ACC112 (cell line): ENCODE results near the gene GNLY.

Experiments used
- H2AFZ ChIP-seq: fragments of 200-600 bp; sonication (generic); one replicate; pipeline ENCODE4 v1.6.0; 2017; ENCODE audit warnings: antibody characterized with exemption, low read length; ENCODE audit not compliant: unreplicated experiment
- H3K27ac ChIP-seq: fragments of 200-600 bp; sonication (generic); 2 replicates; pipeline ENCODE4 v1.5.1; 2014; ENCODE audit warnings: low read depth, mild to moderate bottlenecking, antibody characterized with exemption, low read length, moderate library complexity
- H3K27me3 ChIP-seq: fragments of 200-600 bp; sonication (generic); 2 replicates; pipeline ENCODE4 v1.6.1; 2014; ENCODE audit warnings: mild to moderate bottlenecking, antibody characterized with exemption, low read length, moderate library complexity, mixed read lengths; ENCODE audit not compliant: insufficient read depth
- H3K36me3 ChIP-seq: fragments of 200-600 bp; sonication (generic); 2 replicates; pipeline ENCODE4 v1.6.1; 2016; ENCODE audit warnings: mild to moderate bottlenecking, antibody characterized with exemption, low read length, moderate library complexity, mixed read lengths; ENCODE audit not compliant: insufficient read depth
- H3K4me1 ChIP-seq: fragments of 200-600 bp; sonication (generic); one replicate; pipeline ENCODE4 v1.6.1; 2016; ENCODE audit warnings: low read length, mixed read lengths; ENCODE audit not compliant: insufficient read depth, unreplicated experiment, control insufficient read depth
- H3K4me3 ChIP-seq: fragments of 200-600 bp; sonication (generic); 2 replicates; pipeline ENCODE4 v1.5.1; 2014; ENCODE audit warnings: mild to moderate bottlenecking, low read depth, low read length
- H3K79me2 ChIP-seq: fragments of 200-600 bp; sonication (generic); one replicate; pipeline ENCODE4 v1.6.0; 2016; ENCODE audit warnings: low read length; ENCODE audit not compliant: control insufficient read depth, unreplicated experiment, insufficient read depth

GNLY gene

DNA sequence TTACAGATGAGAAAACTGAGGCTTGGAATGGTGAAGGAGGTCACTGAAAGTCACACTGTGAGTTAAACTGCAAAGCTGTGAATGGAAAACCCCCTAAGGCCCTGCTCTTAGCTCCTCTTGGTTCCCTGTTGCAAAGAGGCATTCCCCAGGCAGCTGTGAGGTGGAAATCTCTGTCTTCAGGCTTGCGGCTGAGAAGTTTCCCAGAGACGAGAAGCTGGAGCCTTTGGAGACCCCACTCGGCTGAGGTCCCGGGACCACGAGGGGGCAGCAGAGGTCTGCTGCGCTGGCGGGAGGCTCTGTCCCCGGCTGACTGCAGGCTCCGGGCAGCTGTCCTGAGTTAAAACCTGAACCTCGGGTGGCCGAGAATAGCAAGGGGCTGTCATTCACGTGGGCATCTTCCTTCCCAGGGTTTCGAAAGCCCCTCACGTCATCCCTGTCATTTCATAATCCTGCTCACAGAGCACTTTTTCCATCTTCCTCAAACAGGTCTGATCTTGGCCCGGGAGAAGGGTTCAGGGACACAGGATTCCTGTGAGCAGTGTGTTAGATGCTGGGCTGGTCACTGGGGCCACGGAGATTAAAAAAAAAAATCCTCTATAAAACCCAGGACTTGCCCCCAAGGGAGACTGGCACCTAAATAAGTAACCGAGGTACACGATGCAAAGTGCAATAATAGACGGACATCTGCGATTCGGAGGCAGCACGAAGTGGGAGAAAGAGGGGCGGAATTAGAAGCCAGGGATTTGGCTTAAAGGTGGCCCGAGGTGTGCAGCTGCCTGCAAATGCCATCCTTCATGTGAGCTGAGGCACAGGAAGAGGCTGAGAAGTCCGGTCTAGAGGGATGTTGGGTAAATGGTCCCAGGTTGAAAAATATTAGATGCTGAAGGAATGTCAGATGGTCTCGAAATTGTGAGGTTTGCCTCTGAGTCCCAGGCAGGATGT, 35.0 kb downstream of the GNLY start:
- H3K27me3 ChIP-seq, result no peaks in the 10 kb centered on the region
- no peaks in the 10 kb centered on the region for H3K36me3 ChIP-seq
- H2AFZ ChIP-seq, result no peak overlapping the region
- peak overlapping the region; percentile 1; the same call in 1 of the 2 replicates for H3K27ac ChIP-seq
- H3K4me3 ChIP-seq, result no peak overlapping the region
- peaks cover 3% of the 10 kb centered on the region for H3K4me1 ChIP-seq
- H3K79me2 ChIP-seq, result no peaks in the 10 kb centered on the region

DNA sequence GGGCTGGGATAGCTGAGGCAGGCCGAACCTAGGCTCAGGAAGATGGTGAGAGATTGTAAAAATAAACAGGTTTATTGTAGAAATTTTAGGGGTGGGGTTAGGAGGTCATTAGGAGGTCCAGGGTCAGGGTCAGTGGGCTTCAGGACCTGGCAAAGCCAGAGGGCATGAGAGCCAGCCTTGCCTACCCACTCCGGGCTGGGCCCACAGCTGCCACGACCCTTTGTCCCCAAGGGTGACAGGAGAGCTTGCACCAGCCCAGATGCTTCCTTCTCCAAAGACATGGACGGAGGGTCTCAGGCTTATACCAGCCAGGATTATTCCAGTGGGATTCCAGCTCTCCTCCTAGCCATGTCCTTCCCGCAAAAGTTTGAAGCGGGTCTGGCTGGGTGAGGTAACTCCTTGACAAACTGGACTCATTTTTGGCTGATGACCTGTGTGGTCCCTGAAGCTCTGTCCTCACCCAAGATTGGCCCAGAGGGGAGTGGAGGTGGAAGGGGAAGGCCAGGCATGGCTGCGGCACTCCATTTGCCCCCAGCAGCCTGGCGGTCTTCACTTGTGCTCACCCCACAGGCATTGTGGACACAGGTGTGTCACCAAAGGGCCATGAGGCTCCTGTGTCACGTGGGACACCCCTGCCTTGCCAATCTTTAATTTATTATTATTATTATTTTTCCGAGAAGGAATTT, 35.8 kb downstream of the GNLY start:
- Histone ChIP-seq H3K79me2 (no peaks in the 10 kb centered on the region), H3K4me3 (no peak overlapping the region), H3K27ac (no peak overlapping the region), H3K4me1 (peaks cover 3% of the 10 kb centered on the region), H3K27me3 (no peaks in the 10 kb centered on the region), H3K36me3 (no peaks in the 10 kb centered on the region), H2AFZ (no peak overlapping the region)

DNA sequence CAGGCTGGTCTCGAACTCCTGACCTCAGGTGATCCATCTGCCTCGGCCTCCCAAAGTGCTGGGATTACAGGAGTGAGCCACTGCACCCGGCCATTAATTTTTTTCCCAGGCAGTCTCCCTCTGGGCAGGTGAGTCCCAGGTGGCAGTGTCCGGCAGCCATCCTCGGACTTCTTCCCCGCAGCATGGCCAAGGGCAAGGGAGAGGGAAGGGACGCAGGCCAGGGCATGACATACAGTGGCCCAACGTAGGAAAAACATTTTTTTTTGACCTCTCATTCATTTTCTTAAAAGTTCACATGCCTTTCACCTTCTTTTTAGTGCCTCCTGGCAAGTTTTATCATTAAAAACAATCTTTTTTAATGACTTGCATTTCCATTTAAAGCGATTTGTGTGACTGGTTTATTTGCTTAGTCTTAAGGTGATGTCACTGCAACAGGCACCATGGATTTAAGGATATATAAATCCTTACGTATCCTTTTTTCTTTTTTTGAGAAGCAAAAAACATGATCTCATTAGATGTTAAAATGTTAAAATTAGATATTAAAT, 36.6 kb downstream of the GNLY start:
- Histone ChIP-seq H3K79me2 (no peaks in the 10 kb centered on the region), H3K27ac (no peak overlapping the region), H3K27me3 (no peaks in the 10 kb centered on the region), H3K4me1 (peaks cover 11% of the 10 kb centered on the region), H3K36me3 (no peaks in the 10 kb centered on the region), H2AFZ (no peak overlapping the region), H3K4me3 (no peak overlapping the region)

DNA sequence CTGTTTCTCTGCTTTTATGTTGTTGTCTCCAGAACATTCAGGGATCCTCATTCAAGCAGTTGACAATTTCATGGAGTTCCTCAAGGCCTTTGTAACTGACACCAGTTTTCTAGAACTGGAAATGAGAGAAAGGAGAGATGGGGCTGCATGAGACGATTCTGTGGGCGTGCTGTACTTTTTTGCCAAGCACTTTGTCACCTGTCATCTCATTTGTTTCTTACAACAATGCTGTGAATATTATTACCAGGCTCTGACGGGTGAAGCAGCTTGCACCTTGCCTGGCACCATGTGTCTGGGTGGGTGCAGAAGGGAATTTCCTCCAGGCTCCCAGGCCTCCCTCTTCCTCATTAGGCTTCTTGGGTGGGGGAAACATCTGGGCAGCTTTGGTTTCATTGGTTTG, 37.4 kb downstream of the GNLY start:
- H3K4me1 ChIP-seq, result peaks cover 16% of the 10 kb centered on the region
- H3K79me2 ChIP-seq, result no peaks in the 10 kb centered on the region
- H3K27me3 ChIP-seq, result no peaks in the 10 kb centered on the region
- no peak overlapping the region for H3K4me3 ChIP-seq
- H3K36me3 ChIP-seq, result no peaks in the 10 kb centered on the region
- H2AFZ ChIP-seq, result no peak overlapping the region
- H3K27ac ChIP-seq, result no peak overlapping the region

DNA sequence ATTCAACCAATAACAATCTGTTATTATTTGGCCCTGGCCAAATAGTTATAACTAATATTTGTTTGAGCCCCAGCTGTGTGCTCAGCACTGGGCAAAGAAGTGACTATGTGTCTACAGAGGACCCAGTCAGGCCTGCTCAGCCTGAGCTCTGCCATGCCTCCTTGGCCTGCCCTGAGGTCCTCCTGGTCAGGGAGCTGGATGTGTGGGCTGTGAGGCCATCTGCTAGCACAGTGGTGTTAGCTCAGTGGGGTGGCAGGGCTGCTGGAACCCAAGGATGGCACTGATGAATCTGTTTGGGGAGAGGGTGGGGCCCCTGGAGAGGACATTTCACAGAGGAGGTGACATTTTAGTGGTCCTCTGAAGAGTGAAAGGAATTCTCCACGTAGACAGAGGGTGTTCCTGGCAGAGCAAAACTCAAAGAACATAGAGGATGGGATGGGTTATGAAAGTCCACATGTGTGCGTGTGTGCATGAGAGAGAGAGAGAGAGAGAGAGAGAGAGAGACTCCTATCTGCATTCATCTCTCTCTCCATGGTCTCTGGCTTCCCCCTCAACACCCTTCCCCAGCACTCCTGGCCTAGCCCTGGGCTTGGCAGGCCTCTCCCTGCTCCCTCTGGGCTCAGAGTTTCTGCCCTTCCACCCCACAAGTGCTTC, 38.4 kb downstream of the GNLY start:
- Histone ChIP-seq H3K79me2 (no peaks in the 10 kb centered on the region), H3K27me3 (no peaks in the 10 kb centered on the region), H3K27ac (no peak overlapping the region), H2AFZ (no peak overlapping the region), H3K4me3 (no peak overlapping the region), H3K36me3 (no peaks in the 10 kb centered on the region), H3K4me1 (peaks cover 24% of the 10 kb centered on the region)

DNA sequence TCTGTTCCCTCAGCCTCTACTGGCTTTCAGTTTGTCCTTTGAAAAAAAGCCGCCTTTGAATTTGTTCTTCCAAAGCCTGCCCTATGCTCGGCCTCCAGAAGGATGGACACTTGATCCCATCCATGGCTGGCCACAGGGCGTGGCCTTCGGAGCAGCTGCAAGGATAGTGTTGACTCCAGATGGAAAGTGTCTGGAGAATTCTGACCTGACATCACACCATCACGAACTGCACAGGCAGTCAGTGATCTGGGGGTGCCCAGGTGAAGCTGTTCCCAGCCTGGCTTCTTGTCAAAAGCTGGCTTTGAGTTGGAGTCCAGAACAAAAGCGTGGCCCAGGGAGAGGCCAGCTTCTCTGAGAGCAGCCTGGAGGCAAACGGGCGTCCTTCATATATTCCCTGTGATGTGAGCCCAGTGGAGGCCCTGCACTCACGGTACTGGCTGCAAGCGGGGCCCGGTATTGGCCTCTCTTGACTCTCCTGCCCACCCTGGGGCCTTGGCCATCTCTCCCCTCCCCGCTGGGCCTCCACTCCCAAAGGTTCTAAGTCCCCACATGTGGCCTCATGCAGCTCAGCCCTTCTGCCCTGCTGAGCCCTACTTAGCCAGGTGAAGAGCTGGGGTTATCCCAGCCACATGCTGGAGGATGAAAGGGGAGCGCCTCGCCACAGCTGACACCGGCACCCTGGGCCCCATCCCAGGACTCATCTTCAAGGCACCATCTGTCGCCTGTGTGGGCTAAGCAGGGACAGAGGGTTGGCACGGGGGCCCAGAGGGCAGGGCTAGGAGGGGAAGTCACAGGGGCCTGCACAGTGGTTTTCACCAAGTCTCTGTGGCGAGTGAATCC, 39.2 kb downstream of the GNLY start:
- Histone ChIP-seq H3K4me3 (no peak overlapping the region), H3K79me2 (no peaks in the 10 kb centered on the region), H3K27ac (no peak overlapping the region), H3K4me1 (peaks cover 27% of the 10 kb centered on the region), H3K36me3 (no peaks in the 10 kb centered on the region), H3K27me3 (no peaks in the 10 kb centered on the region), H2AFZ (no peak overlapping the region)

DNA sequence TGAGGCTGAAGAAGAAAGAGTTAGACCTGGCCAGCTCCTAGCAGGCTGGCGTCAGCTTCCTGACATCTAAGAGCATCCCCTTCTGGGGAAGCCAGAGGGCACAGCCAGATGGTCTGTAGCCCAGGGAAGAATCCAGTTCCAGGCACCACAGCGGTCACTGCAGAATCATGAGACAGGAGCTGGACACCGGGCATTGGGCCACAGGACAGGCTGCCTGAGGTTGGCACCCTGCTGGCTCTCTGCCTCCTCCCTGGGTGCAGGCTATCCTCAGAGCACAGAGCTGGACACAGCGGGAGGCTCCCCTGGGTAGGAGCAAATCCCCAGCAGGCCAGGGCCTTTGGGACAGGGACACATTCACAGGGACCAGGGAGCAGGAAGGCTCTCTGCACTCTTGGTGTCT, 39.9 kb downstream of the GNLY start:
- H2AFZ ChIP-seq, result no peak overlapping the region
- H3K27ac ChIP-seq, result no peak overlapping the region
- peaks cover 27% of the 10 kb centered on the region for H3K4me1 ChIP-seq

DNA sequence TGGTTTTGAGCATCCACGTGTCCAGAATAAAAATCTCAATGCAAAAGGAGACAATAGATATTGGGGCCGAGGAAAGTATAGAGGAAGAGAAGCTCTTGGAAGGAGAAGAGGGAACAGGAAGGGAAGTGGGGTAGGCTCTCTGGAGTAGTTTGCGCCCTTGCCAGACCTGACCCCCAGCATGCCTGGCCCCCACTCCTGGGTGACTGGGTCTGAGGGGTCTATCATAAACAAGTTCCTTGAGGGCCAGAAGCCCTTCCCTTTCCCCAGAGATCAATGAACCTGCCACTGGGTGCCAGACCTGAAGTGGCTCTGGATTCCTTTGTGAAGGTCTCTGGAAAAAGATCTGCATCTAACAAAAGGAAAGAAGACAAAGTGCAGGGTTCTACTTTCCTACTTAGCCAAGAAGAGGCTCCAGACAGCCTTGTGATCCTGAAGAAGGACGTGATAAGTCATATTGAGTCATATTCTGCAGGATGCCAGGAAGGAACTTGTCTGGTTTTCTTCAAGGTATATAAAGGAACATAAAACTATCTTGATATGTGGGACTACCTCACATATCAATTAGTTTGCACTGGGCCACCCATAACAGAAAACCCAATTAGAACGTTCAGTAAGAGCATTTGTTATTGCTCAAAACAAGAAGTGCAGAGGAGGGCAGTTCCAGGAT, 40.9 kb downstream of the GNLY start:
- Histone ChIP-seq H3K79me2 (no peaks in the 10 kb centered on the region), H3K27ac (peak overlapping the region; percentile 20; the same call in 1 of the 2 replicates), H2AFZ (no peak overlapping the region), H3K4me1 (peaks cover 27% of the 10 kb centered on the region), H3K4me3 (no peak overlapping the region), H3K36me3 (no peaks in the 10 kb centered on the region), H3K27me3 (no peaks in the 10 kb centered on the region)

More for the DNA sequence above, 39.9 kb downstream of the GNLY start:
- H3K4me3 ChIP-seq, result no peak overlapping the region
- H3K79me2 ChIP-seq, result no peaks in the 10 kb centered on the region
- no peaks in the 10 kb centered on the region for H3K27me3 ChIP-seq
- H3K36me3 ChIP-seq, result no peaks in the 10 kb centered on the region

DNA sequence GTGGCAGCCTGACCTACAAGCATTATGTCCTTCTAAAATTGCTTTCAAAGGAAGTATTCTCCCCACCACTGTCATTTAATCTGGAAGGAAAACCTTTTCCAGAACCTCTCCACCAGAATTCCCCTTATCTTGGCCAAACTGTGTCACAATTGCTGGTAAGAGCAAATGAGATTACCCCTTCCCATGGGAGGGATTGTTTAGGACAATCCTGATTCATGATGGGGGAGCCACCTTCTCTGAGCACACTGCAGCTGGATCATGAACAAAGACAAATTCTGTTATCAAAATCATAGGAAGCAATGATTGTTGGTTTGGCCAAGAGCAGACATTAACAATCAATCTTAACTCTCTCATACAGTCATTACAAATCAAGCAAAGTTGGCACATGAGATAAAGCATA, 41.5 kb downstream of the GNLY start:
- Histone ChIP-seq H2AFZ (no peak overlapping the region), H3K79me2 (no peaks in the 10 kb centered on the region), H3K27me3 (no peaks in the 10 kb centered on the region), H3K27ac (peak overlapping the region; percentile 20; the same call in 1 of the 2 replicates), H3K4me1 (peaks cover 27% of the 10 kb centered on the region), H3K36me3 (no peaks in the 10 kb centered on the region), H3K4me3 (no peak overlapping the region)
